ENCODE results near the gene DGLUCY.

DGLUCY gene

GRCh38 chr14:91187271-91187670 is 73.4 kb downstream of the DGLUCY start:
- H3F3A ChIP-seq (ENCODE audit: low read depth), result no peaks in the 10 kb centered on the region
- TF ChIP-seq EZH2phosphoT487 (IDR thresholded peaks at IDR 0.05; ENCODE audit: borderline replicate concordance), result no peak
- no peak for TF ChIP-seq CTCF (conservative IDR thresholded peaks at IDR 0.05; ENCODE audit: low read length)
- H4K20me1 ChIP-seq (ENCODE audit: insufficient read depth, low read length, poor library complexity, severe bottlenecking), result no peaks in the 10 kb centered on the region
- no peak overlapping the region for H3K4me3 ChIP-seq (ENCODE audit: low read length, poor library complexity, severe bottlenecking)
- no peak overlapping the region for H3K9ac ChIP-seq (ENCODE audit: low read depth, low read length, poor library complexity, severe bottlenecking)
- H3K79me2 ChIP-seq (ENCODE audit: insufficient read depth, low read length), result no peaks in the 10 kb centered on the region
- no peaks in the 10 kb centered on the region for H3K27me3 ChIP-seq (ENCODE audit: insufficient read depth, low read length, poor library complexity, severe bottlenecking)
- no peaks in the 10 kb centered on the region for H3K4me1 ChIP-seq (ENCODE audit: insufficient read depth, low read length, poor library complexity, severe bottlenecking)
- H3K9me3 ChIP-seq (ENCODE audit: insufficient read depth, low read depth, low read length), result no peaks in the 10 kb centered on the region
- no peaks in the 10 kb centered on the region for H3K9me2 ChIP-seq (replicated peaks; ENCODE audit: low read depth, low read length)
- H2AFZ ChIP-seq (ENCODE audit: low read length), result no peak overlapping the region
- H3K36me3 ChIP-seq (ENCODE audit: insufficient read depth, low read length), result peaks cover 59% of the 10 kb centered on the region; the same call in 1 of the 2 replicates
- no peak overlapping the region for H3K4me2 ChIP-seq (ENCODE audit: low read depth, low read length, poor library complexity, severe bottlenecking)

GRCh38 chr14:91190853-91191252 is 77.0 kb downstream of the DGLUCY start:
- H3K4me2 ChIP-seq (ENCODE audit: low read depth, low read length, poor library complexity, severe bottlenecking), result no peak overlapping the region
- no peaks in the 10 kb centered on the region for H4K20me1 ChIP-seq (ENCODE audit: insufficient read depth, low read length, poor library complexity, severe bottlenecking)
- H3F3A ChIP-seq (ENCODE audit: low read depth), result no peaks in the 10 kb centered on the region
- no peaks in the 10 kb centered on the region for H3K27me3 ChIP-seq (ENCODE audit: insufficient read depth, low read length, poor library complexity, severe bottlenecking)
- peaks cover 6% of the 10 kb centered on the region for H3K4me1 ChIP-seq (ENCODE audit: insufficient read depth, low read length, poor library complexity, severe bottlenecking)
- no peak overlapping the region for H3K9ac ChIP-seq (ENCODE audit: low read depth, low read length, poor library complexity, severe bottlenecking)
- H3K9me3 ChIP-seq (ENCODE audit: insufficient read depth, low read depth, low read length), result no peaks in the 10 kb centered on the region
- peaks cover 41% of the 10 kb centered on the region; the same call in 1 of the 2 replicates for H3K36me3 ChIP-seq (ENCODE audit: insufficient read depth, low read length)
- H3K9me2 ChIP-seq (replicated peaks; ENCODE audit: low read depth, low read length), result no peaks in the 10 kb centered on the region
- no peak for TF ChIP-seq CTCF (conservative IDR thresholded peaks at IDR 0.05; ENCODE audit: low read length)
- no peak for TF ChIP-seq EZH2phosphoT487 (IDR thresholded peaks at IDR 0.05; ENCODE audit: borderline replicate concordance)
- H2AFZ ChIP-seq (ENCODE audit: low read length), result no peak overlapping the region
- no peak overlapping the region for H3K4me3 ChIP-seq (ENCODE audit: low read length, poor library complexity, severe bottlenecking)
- H3K79me2 ChIP-seq (ENCODE audit: insufficient read depth, low read length), result no peaks in the 10 kb centered on the region

DNA sequence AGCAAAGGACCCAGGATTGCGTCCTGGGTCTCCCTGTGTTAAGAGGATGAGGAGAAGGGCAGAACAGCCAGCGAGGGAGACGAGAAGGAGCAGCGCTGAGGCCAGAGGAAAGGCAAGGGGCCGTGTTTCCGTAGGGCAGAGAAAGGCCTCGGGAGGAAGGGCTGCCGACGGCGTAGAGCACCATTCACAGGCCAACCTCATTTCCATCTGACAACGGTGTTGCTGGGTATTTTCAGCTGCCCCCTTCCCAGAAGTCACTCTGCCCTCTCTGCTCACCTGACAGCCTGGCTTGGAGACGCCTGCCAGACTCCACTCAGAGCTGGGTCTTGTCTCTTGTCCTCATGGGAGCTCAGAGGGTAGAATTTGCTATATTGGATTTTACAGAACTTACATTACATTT is 79.2 kb downstream of the DGLUCY start:
- H4K20me1 ChIP-seq (ENCODE audit: insufficient read depth, low read length, poor library complexity, severe bottlenecking), result no peaks in the 10 kb centered on the region
- TF ChIP-seq CTCF (conservative IDR thresholded peaks at IDR 0.05; ENCODE audit: low read length), result no peak
- TF ChIP-seq EZH2phosphoT487 (IDR thresholded peaks at IDR 0.05; ENCODE audit: borderline replicate concordance), result no peak
- no peak overlapping the region for H3K4me3 ChIP-seq (ENCODE audit: low read length, poor library complexity, severe bottlenecking)
- no peaks in the 10 kb centered on the region for H3K9me2 ChIP-seq (replicated peaks; ENCODE audit: low read depth, low read length)
- H3K79me2 ChIP-seq (ENCODE audit: insufficient read depth, low read length), result no peaks in the 10 kb centered on the region
- H3K9me3 ChIP-seq (ENCODE audit: insufficient read depth, low read depth, low read length), result no peaks in the 10 kb centered on the region
- no peak overlapping the region for H2AFZ ChIP-seq (ENCODE audit: low read length)
- H3K9ac ChIP-seq (ENCODE audit: low read depth, low read length, poor library complexity, severe bottlenecking), result no peak overlapping the region
- H3K27me3 ChIP-seq (ENCODE audit: insufficient read depth, low read length, poor library complexity, severe bottlenecking), result no peaks in the 10 kb centered on the region
- peaks cover 46% of the 10 kb centered on the region; the same call in 1 of the 2 replicates for H3K36me3 ChIP-seq (ENCODE audit: insufficient read depth, low read length)
- H3K4me2 ChIP-seq (ENCODE audit: low read depth, low read length, poor library complexity, severe bottlenecking), result no peak overlapping the region
- H3F3A ChIP-seq (ENCODE audit: low read depth), result no peaks in the 10 kb centered on the region
- peaks cover 6% of the 10 kb centered on the region for H3K4me1 ChIP-seq (ENCODE audit: insufficient read depth, low read length, poor library complexity, severe bottlenecking)
